Activated CD4-positive, alpha-beta T cell treated with anti-CD3 and anti-CD28 coated beads, Interleukin-2, amount 10 ng/mL, durations not matched to agents 24 days and 14 days (primary cell): ENCODE results near the gene OR2T3. TPM values are rescaled to one million over a fixed set of nuclear protein-coding genes. Genes with fewer than 3 reads are reported as not detected.
"Not testable (repeated sequence)": the region's sequence is repeated elsewhere in the genome, so short reads cannot be mapped to it uniquely, and the experiment has no call there.

Source experiments
- DNase-seq: peaks from one replicate; pipeline ENCODE4 v3.0.0; 2022
- H3K27ac Mint-ChIP-seq: one replicate; pipeline ENCODE4 v1.8.0; 2022; ENCODE audit warnings: mild to moderate bottlenecking, mixed read lengths
- H3K27me3 Mint-ChIP-seq: one replicate; pipeline ENCODE4 v1.8.0; 2022; ENCODE audit warnings: mixed read lengths
- H3K36me3 Mint-ChIP-seq: one replicate; pipeline ENCODE4 v1.8.0; 2022; ENCODE audit warnings: low read depth, mild to moderate bottlenecking, mixed read lengths
- H3K4me1 Mint-ChIP-seq: one replicate; pipeline ENCODE4 v1.8.0; 2021; ENCODE audit warnings: mixed read lengths
- H3K4me3 Mint-ChIP-seq: one replicate; pipeline ENCODE4 v1.8.0; 2022; ENCODE audit warnings: mild to moderate bottlenecking, moderate library complexity, mixed read lengths
- H3K9me3 Mint-ChIP-seq: one replicate; pipeline ENCODE4 v1.8.0; 2021; ENCODE audit warnings: mixed read lengths
- intact Hi-C: fragments of 100-400 bp; cut with micrococcal nuclease; formaldehyde crosslinking; loops from one replicate; pipeline ENCODE4 v1.15.1; 2023
- total RNA-seq: library from RNA; stranded (reverse); gene quantifications from 2 replicates; pipeline ENCODE4 v1.2.3, GENCODE V29; 2022

OR2T3 gene, protein sequence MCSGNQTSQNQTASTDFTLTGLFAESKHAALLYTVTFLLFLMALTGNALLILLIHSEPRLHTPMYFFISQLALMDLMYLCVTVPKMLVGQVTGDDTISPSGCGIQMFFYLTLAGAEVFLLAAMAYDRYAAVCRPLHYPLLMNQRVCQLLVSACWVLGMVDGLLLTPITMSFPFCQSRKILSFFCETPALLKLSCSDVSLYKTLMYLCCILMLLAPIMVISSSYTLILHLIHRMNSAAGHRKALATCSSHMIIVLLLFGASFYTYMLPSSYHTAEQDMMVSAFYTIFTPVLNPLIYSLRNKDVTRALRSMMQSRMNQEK
- not detected in 2 replicates for total RNA-seq

DNA sequence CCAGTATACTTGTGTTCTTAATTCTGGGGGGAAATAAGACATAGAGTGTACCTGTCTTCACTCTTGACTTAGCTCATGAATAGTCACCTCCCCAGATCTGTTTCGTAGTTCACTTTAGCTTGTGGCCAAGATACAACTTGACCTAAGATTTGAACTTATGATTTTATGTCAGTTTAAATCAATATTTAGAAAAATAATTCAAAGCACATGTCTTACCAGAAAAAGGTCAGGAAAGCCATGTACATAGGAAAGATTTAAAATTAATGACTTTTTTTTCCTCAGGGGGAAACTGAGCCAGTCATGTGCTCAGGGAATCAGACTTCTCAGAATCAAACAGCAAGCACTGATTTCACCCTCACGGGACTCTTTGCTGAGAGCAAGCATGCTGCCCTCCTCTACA lies at the start of gene OR2T3:
TSS of gene OR2T3 (plus strand) at position 301 of the 400 bp plus-strand sequence. CDS start at position 301, 0 bp downstream.
- intact Hi-C loops, H3K4me1 Mint-ChIP-seq: not testable (repeated sequence)

DNA sequence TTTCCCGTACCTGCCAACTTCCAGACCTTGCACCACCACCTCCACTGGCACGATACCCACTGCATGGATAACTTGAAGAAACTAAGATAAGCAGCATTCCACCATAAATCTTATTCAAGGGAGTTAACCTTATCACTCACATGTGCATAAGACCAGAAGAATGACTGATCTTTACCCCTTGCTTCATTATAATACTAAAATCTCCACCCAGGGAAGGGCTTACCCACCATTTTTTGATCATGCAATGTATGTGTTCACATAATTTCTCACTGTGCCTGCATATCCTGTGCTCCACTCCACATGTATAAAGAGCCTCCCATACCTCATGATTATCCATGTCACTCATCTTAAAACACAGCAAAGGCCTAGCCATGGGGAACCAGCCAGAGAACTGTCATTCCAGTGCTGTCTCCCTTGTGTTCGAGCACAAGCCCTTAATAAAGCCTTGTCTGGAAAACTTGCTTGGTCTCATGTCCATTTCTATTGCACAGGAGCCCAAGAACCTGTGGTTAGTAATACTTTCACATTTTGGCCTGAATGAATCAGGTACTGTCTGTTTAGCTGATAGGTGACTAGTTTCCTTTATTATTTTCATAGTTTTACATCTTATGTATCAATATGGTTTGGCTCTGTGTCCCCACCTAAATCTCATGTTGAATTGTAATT lies 45.5 kb upstream of the OR2T3 start:
- H3K27ac Mint-ChIP-seq, intact Hi-C loops, H3K4me1 Mint-ChIP-seq, H3K27me3 Mint-ChIP-seq, DNase-seq, H3K36me3 Mint-ChIP-seq, H3K4me3 Mint-ChIP-seq: not testable (repeated sequence)
- H3K9me3 Mint-ChIP-seq, result peaks cover 14% of the 10 kb centered on the region

More for the DNA sequence above, at the start of gene OR2T3:
- not testable (repeated sequence) for H3K9me3 Mint-ChIP-seq, H3K36me3 Mint-ChIP-seq, H3K4me3 Mint-ChIP-seq, H3K27ac Mint-ChIP-seq, DNase-seq
- peaks cover 16% of the 10 kb centered on the region for H3K27me3 Mint-ChIP-seq

DNA sequence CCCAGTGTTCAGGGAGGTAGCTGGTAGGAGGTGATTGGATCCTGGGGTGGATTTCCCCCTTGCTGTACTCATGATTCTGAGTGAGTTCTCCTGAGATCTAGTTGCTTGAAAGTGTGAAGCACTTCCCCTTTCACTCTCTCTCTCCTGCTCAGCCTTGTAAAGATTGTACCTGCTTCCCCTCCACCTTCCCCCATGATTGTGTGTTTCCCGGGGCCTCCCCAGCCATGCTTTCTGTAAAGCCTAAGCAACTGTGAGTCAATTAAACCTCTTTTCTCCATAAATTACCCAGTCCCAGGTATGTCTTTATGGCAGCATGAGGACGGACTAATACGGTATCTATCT lies 45.0 kb upstream of the OR2T3 start:
- intact Hi-C loops, H3K4me1 Mint-ChIP-seq, DNase-seq, H3K27me3 Mint-ChIP-seq, H3K9me3 Mint-ChIP-seq, H3K27ac Mint-ChIP-seq, H3K4me3 Mint-ChIP-seq, H3K36me3 Mint-ChIP-seq: not testable (repeated sequence)

DNA sequence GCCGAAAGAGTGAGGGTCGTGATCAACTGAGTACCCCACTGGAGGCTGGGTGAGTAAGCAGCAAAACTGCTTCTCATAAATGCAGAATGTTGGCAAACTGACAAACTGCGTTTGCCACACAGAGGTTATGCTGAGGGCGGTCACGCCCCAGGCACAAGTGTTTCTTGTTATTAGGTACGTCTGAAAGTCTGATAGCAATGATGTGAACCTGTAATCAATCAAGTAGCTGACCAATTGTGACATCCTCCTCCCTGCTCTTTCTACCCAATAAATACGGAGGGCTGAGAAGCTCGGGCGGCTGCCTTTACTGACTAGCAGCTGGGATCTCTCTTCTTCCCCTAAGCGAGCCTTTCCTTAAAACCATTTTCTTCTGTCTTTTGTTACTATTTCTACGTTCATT lies 41.5 kb upstream of the OR2T3 start:
- H3K4me1 Mint-ChIP-seq, intact Hi-C loops, H3K27me3 Mint-ChIP-seq, DNase-seq, H3K9me3 Mint-ChIP-seq, H3K36me3 Mint-ChIP-seq, H3K27ac Mint-ChIP-seq, H3K4me3 Mint-ChIP-seq: not testable (repeated sequence)

DNA sequence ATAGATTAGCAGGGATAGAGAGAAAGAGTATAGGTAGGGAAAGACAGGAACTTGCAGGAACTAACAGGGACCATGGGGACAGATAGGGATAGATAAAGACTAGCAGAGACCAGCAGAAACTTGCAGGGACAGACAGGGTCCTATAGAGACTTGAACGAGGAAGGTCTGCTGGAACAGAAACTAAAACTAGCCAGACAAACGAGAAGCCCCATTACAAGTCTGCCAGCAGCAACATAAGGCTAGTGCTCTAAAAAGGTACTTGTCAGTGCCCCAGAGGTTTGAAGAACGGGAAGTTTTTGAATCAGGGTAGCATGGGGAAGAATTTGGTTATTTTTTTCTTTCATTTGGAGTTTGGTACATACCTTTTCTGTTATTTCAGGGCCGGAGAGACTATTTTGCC lies 41.0 kb upstream of the OR2T3 start:
- intact Hi-C loops, H3K4me1 Mint-ChIP-seq, H3K4me3 Mint-ChIP-seq, H3K27me3 Mint-ChIP-seq, H3K36me3 Mint-ChIP-seq, H3K27ac Mint-ChIP-seq, H3K9me3 Mint-ChIP-seq, DNase-seq: not testable (repeated sequence)

DNA sequence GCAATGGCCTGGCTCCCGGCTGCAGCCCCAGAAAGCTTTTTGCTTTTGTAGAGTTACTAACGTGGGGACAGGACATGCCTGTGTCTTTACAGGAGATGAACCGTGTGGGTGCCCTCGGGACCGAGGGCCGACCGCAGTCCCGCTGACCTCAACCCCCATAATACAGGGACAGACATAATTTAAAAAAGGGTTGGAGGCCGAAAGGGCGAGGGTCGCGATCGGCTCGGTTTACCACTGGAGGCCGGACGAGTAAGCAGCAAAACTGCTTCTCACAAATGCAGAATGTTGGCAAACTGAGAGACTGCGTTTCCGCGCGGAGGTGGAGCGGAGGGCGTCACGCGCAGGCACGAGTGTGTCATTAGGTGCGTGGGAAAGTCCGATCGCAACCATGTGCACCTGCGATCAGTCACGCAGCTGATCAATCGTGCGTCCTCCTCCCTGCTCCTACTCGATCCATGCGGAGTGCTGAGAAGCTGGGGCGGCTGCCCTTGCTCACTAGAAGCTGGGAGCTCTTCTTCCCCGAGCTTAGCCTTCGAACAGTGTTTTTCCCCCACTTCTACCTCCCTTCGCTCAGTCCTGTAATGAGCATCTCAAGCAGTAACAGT lies 39.2 kb upstream of the OR2T3 start:
- H3K27ac Mint-ChIP-seq, H3K9me3 Mint-ChIP-seq, intact Hi-C loops, DNase-seq, H3K4me1 Mint-ChIP-seq, H3K4me3 Mint-ChIP-seq, H3K27me3 Mint-ChIP-seq, H3K36me3 Mint-ChIP-seq: not testable (repeated sequence)

DNA sequence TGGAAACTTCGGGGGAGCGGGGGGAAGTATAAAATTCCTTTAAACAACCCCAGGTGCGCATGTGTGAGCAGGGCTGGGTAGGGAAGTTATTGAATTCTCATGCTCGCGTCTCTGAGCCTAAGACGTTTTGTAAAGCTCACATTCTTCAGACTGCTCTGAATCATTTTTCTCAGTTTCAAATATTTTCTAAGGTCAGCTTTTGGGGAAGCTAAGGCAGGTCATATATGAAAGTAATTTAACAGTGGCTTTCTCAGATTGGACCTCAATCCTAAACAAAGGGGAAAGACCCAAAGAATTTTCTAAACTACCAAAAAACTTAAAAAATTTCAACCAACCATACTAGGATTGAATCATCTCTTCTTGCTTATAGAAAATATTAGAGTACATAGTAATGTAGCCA lies 38.2 kb upstream of the OR2T3 start:
- intact Hi-C loops, DNase-seq, H3K27ac Mint-ChIP-seq, H3K36me3 Mint-ChIP-seq, H3K27me3 Mint-ChIP-seq, H3K9me3 Mint-ChIP-seq, H3K4me3 Mint-ChIP-seq, H3K4me1 Mint-ChIP-seq: not testable (repeated sequence)

DNA sequence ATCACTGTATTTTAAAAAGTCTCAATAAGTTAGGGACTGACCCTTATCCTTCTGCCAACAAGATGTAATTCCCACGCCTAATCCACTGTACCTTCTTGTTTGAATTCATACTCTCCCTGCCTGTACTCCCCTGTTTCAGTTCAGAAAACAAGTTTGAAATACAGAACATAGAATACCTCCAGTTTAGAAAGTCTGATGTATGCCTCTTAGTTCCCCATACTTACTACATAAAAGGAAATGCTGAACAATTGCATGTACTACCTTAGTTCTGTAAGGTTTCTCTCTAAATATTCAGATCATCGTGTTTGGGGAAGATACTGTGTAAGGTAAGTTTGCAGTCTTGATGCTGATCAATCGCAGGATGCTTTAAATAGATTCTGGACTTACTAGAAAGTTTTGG lies 36.8 kb upstream of the OR2T3 start:
- H3K27me3 Mint-ChIP-seq, intact Hi-C loops, H3K27ac Mint-ChIP-seq, H3K9me3 Mint-ChIP-seq, H3K4me1 Mint-ChIP-seq, DNase-seq, H3K4me3 Mint-ChIP-seq, H3K36me3 Mint-ChIP-seq: not testable (repeated sequence)

DNA sequence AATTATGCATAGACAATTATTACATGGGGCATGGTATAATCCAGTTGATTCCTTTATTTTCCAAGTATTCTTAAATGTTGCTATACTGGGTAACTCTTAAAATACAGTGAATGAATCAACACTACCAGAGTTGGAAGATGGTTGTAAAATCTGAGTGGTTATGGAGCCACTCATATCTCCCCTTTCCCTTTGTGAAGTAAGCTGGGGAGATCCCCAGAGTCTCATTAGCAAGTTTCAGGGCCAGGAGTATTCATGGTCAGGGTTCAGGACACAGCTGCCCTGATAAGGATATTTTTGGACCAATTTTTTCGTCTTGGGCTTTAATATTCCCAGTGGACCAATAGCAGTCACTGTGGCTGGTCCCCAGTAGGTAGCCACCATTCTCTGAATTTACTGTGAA lies 34.5 kb upstream of the OR2T3 start:
- intact Hi-C loops, H3K4me3 Mint-ChIP-seq, H3K4me1 Mint-ChIP-seq, H3K36me3 Mint-ChIP-seq, H3K9me3 Mint-ChIP-seq, H3K27ac Mint-ChIP-seq, DNase-seq, H3K27me3 Mint-ChIP-seq: not testable (repeated sequence)

DNA sequence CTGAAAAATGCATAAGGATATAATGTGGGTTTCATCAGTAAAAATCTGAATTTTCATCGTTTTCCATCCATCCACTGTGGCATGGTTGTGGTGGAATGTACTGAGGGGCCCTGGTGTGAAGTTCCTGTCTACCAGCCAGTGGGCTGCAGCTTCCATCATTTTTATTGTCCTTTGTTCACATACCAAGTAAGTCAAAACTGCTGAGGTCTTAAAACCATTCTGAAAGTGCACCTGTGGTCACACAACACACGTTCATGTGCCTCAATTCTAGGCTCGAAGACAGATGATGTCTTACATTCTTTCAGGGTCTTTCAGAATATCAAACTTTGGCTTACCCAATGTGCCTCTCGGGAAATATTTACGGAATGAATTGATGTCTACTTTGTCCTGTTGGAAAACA lies 33.9 kb upstream of the OR2T3 start:
- H3K4me1 Mint-ChIP-seq, H3K27ac Mint-ChIP-seq, H3K9me3 Mint-ChIP-seq, H3K27me3 Mint-ChIP-seq, DNase-seq, H3K36me3 Mint-ChIP-seq, intact Hi-C loops, H3K4me3 Mint-ChIP-seq: not testable (repeated sequence)

DNA sequence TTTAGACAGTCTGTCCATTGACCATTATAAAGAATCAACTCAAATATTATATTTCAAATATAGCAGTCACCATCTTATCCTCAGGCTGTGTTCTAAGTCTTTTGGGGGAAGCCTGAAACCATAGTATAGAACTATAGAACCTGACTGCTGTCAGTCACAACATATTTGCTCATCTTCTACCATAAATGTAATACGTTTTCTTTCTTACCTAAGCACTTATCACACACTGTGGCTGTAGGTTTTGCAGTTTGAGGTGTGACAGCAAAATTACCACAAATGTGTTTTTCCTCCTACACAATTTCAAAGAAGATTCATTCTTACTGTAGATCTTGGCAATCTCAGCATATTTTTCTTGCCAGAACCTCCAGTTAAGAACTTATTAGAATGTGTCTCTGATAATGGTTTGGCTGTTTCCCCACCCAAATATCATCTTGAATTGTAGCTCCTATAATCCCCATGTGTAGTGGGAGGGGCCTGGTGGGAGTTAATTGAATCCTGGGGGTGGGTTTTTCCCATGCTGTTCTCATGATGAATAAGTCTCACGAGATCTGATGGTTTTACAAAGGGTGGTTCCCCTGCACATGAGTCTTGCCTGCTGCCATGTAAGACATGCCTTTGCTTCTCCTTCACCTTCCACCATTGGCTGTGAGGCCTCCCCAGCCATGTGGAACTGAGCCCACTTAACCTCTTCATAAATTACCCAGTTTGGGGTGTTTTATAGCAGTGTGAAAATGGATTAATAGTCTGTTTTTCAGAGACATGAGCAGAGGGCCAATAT lies 30.5 kb upstream of the OR2T3 start:
- H3K27ac Mint-ChIP-seq, H3K27me3 Mint-ChIP-seq, intact Hi-C loops: not testable (repeated sequence)

DNA sequence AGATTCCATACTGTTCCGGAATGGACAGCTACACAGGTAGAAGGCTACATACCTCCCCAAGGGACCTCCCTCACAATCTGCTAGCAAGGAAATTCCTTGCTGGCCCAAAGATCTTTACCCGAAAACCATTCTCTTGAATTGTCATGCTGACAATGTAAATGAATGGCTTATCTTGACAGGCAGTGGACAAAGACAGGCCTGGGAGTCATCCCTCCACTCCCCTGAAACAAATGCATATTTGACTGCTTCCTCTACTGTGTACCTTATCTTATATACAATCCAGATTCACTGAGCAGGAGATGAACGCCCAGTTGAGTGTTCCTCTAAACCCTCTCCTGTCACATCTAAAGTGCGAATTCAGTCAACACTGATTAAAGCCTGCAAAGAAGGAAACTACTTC lies 28.5 kb upstream of the OR2T3 start:
- DNase-seq, H3K9me3 Mint-ChIP-seq, H3K36me3 Mint-ChIP-seq, H3K4me1 Mint-ChIP-seq, H3K27ac Mint-ChIP-seq, H3K4me3 Mint-ChIP-seq, H3K27me3 Mint-ChIP-seq, intact Hi-C loops: not testable (repeated sequence)

More for the DNA sequence above, 30.5 kb upstream of the OR2T3 start:
- H3K4me3 Mint-ChIP-seq, DNase-seq, H3K9me3 Mint-ChIP-seq, H3K36me3 Mint-ChIP-seq, H3K4me1 Mint-ChIP-seq: not testable (repeated sequence)

DNA sequence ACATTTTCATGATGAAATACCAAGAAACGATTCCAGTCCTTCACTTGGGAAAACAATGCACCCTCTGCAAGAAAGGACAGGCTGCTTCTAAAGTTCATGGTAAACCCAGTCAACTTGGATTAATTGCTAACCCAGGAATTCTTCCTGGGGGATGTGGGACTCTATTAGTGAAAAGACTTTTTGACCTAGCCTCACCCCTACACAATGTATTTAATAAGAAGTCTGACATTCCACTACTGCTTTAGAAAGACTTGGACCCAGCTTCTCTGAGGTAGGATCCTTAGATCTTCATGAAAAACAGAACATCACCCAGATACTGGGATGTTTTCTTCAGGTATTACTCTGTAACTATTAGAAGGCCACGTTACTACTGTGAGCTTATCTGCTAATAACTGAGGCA lies 27.8 kb upstream of the OR2T3 start, which contains the start of gene OR2T2:
TSS of gene OR2T2 (plus strand) at position 239 of the 400 bp plus-strand sequence. CDS start 7,161 bp downstream, outside the sequence.
- intact Hi-C loops, DNase-seq, H3K36me3 Mint-ChIP-seq: not testable (repeated sequence)

More for the DNA sequence above, 27.8 kb upstream of the OR2T3 start, which contains the start of gene OR2T2:
- H3K9me3 Mint-ChIP-seq, H3K4me3 Mint-ChIP-seq, H3K27ac Mint-ChIP-seq, H3K27me3 Mint-ChIP-seq, H3K4me1 Mint-ChIP-seq: not testable (repeated sequence)
